Measurements from ENCODE around the gene PPP2R5A. TPM values are rescaled to one million over a fixed set of nuclear protein-coding genes. Genes with fewer than 3 reads are reported as not detected.

Gene PPP2R5A
- total RNA-seq, 2 experiments from 2014 or later, result 28.0 to 36.0 TPM

DNA sequence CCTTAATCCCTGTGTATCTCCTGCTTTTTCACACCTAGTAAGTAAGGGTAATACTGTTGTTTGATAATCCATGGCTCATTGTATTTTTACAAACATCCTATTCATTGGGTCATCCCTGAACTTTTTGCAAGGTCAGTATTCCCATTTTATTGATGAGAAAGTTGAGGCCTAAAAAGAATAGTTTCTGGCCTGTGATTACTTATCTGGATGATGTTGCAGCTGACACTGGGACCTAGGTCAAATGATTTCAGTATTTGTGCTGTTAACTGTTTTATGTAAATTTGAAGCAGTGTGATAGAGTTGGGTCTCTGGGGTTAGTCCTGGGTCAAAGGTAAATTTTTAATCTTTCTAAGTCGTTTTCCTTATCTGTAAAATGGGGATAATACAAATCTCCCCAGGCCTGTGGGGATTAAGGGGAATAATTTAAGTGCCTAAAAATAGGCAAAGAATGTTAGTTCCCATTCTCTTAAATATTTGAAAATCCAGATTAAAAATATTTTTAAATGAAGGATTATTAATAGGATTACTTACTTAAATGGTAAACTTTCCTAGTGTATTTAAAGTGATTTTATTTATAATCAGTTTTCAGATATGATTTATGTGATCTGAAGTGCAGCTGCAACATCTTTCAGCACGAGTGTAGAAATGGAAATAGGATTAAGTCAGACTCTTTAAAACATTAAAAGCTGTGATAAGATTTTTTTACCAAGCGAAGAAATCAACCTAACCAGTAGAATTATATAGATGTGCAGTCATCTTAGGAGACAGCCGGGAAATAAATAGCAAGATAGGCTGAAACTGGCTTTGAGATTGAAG lies 4.3 kb downstream of the PPP2R5A start:
- Histone ChIP-seq H3K4me2 (ENCODE audit: low read length) (peak overlapping the region; percentile 78), H3K4me3 (ENCODE audit: low read depth, low read length, poor library complexity, severe bottlenecking) (peak overlapping the region; percentile 80), H3K9me2 (ENCODE audit: insufficient read depth, low read length) (no peaks in the 10 kb centered on the region), H2AFZ (ENCODE audit: low read length) (no peak overlapping the region), H3K27ac (ENCODE audit: low read depth, low read length, poor library complexity, severe bottlenecking) (peak overlapping the region; percentile 22), H4K20me1 (ENCODE audit: insufficient read depth, low read length) (peaks cover 46% of the 10 kb centered on the region), H3K4me1 (ENCODE audit: insufficient read depth, low read length, poor library complexity, severe bottlenecking) (peaks cover 47% of the 10 kb centered on the region), H3K79me2 (ENCODE audit: insufficient read depth, low read depth, low read length) (peaks cover 82% of the 10 kb centered on the region), H3K36me3 (ENCODE audit: insufficient read depth, low read length) (peaks cover 7% of the 10 kb centered on the region; the same call in 1 of the 2 replicates), H3K9me3 (ENCODE audit: low read length) (no peaks in the 10 kb centered on the region)
- ChIA-PET CTCF (ENCODE audit: unreplicated experiment) (no interaction called here), POLR2A (interaction anchor here (0.7 kb wide), 1 partner anchor 206 kb away, joined by 3 read pairs; no protein-coding TSS in a partner anchor)
- DNase-seq (ENCODE audit: low spot score), result no peak
- no TSS peak for BruUV-seq (replicated peaks)
- intact Hi-C loops (cut with micrococcal nuclease; ENCODE audit: unreplicated experiment), result loop anchor here (2.0 to 10.0 kb wide), 7 partner anchors 165 to 1032 kb away; partner anchors contain the start of genes LPGAT1, RCOR3 and TRAF5
- no peak for TF ChIP-seq CTCF (conservative IDR thresholded peaks at IDR 0.05; ENCODE audit: low read length)
- no peak for TF ChIP-seq EZH2phosphoT487 (IDR thresholded peaks at IDR 0.05; ENCODE audit: borderline replicate concordance, low read depth, low read length)

- H3K27ac ChIP-seq (ENCODE audit: low read depth, low read length, poor library complexity, severe bottlenecking), result no peak overlapping the region
- no peak overlapping the region for H3K4me3 ChIP-seq (ENCODE audit: low read depth, low read length, poor library complexity, severe bottlenecking)
- BruUV-seq (replicated peaks), result no TSS peak
Observed at GRCh38 chr1:212290608-212291007, 5.4 kb downstream of the PPP2R5A start.

More at GRCh38 chr1:212290608-212291007, 5.4 kb downstream of the PPP2R5A start:
- no peak overlapping the region for H2AFZ ChIP-seq (ENCODE audit: low read length)
- H3K9me3 ChIP-seq (ENCODE audit: low read length), result no peaks in the 10 kb centered on the region
- no peaks in the 10 kb centered on the region for H3K9me2 ChIP-seq (ENCODE audit: insufficient read depth, low read length)
- no peak for DNase-seq (ENCODE audit: low spot score)
- peaks cover 53% of the 10 kb centered on the region for H4K20me1 ChIP-seq (ENCODE audit: insufficient read depth, low read length)
- ChIA-PET POLR2A (interaction anchor here (0.5 to 1.1 kb wide), 3 partner anchors 207 to 618 kb away, joined by 3 to 6 read pairs (median 3); partner anchors contain the start of genes DTL and INTS7), CTCF (ENCODE audit: unreplicated experiment) (no interaction called here)
- H3K4me1 ChIP-seq (ENCODE audit: insufficient read depth, low read length, poor library complexity, severe bottlenecking), result peaks cover 46% of the 10 kb centered on the region
- H3K79me2 ChIP-seq (ENCODE audit: insufficient read depth, low read depth, low read length), result peaks cover 93% of the 10 kb centered on the region
- H3K36me3 ChIP-seq (ENCODE audit: insufficient read depth, low read length), result peaks cover 7% of the 10 kb centered on the region; the same call in 1 of the 2 replicates
- TF ChIP-seq CTCF (conservative IDR thresholded peaks at IDR 0.05; ENCODE audit: low read length), result no peak
- TF ChIP-seq EZH2phosphoT487 (IDR thresholded peaks at IDR 0.05; ENCODE audit: borderline replicate concordance, low read depth, low read length), result no peak
- peak overlapping the region; percentile 78 for H3K4me2 ChIP-seq (ENCODE audit: low read length)
- intact Hi-C loops (cut with micrococcal nuclease; ENCODE audit: unreplicated experiment), result loop anchor here (2.0 kb wide), 1 partner anchor 220 kb away; no protein-coding TSS in a partner anchor
